Upper lobe of left lung (tissue), 6 donors: ENCODE data around the gene EFNA5. TPM values are rescaled to one million over a fixed set of nuclear protein-coding genes. Genes with fewer than 3 reads are reported as not detected.

Source experiments
- ATAC-seq, 2 donors: fragments of 200-7000 bp; cut with Tn5 transposase; one replicate each; pipeline ENCODE4 v1.9.1; 2022; ENCODE audit warnings: mild to moderate bottlenecking in 2 of 2, moderate library complexity in 2 of 2; ENCODE audit not compliant: low FRiP score in 2 of 2
- DNase-seq, 2 donors: peaks; one replicate each; pipeline ENCODE4 v3.0.0-alpha.2; 2019 to 2020
- H3K27ac ChIP-seq, 4 donors: fragments of 200-600 bp; sonication (generic); one replicate each; pipeline ENCODE4 v1.5.1; 2016 to 2019
- H3K27me3 ChIP-seq, 4 donors: fragments of 200-600 bp; sonication (generic); one replicate each; pipeline ENCODE4 v1.5.1; 2017 to 2019
- H3K36me3 ChIP-seq, 4 donors: fragments of 200-600 bp; sonication (generic); one replicate each; pipeline ENCODE4 v1.5.1; 2016 to 2019
- H3K4me1 ChIP-seq, 4 donors: fragments of 200-600 bp; sonication (generic); one replicate each; pipeline ENCODE4 v1.5.1; 2018 to 2019
- H3K4me3 ChIP-seq, 4 donors: fragments of 200-600 bp; sonication (generic); one replicate each; pipeline ENCODE4 v1.5.1; 2017 to 2019; ENCODE audit warnings: mild to moderate bottlenecking in 2 of 4, moderate library complexity in 1 of 4
- H3K9me3 ChIP-seq, 4 donors: fragments of 200-600 bp; sonication (generic); one replicate each; pipeline ENCODE4 v1.5.1; 2018 to 2019
- CTCF ChIP-seq, 6 experiments: fragments of 450-650 bp in 4 of 6; fragments of 200-600 bp in 2 of 6; sonication (generic) in 2 of 6; IDR thresholded peaks; one replicate each; pipeline ENCODE4 v1.5.1; 2016 to 2019; ENCODE audit warnings: antibody characterized with exemption in 6 of 6
- EP300 ChIP-seq, 4 donors: sonication (generic); formaldehyde crosslinking; IDR thresholded peaks; one replicate each; pipeline ENCODE4 v1.5.1; 2017; ENCODE audit warnings: antibody characterized with exemption in 4 of 4, control low read depth in 2 of 4
- POLR2A ChIP-seq, 4 donors: fragments of 450-650 bp; IDR thresholded peaks; one replicate each; pipeline ENCODE4 v1.5.1; 2016 to 2017; ENCODE audit warnings: antibody characterized with exemption in 4 of 4, mild to moderate bottlenecking in 2 of 4
- POLR2AphosphoS5 ChIP-seq, 2 donors: sonication (generic); formaldehyde crosslinking; IDR thresholded peaks; one replicate each; pipeline ENCODE4 v1.5.1; 2017; ENCODE audit warnings: antibody characterized with exemption in 2 of 2
- WGBS, 2 donors: methylation state at CpG; one replicate each; pipeline ENCODE4 v1.1.5; 2017 to 2018; 5-methylcytosine and 5-hydroxymethylcytosine counted together
- total RNA-seq, 6 donors: library from RNA; depleted of rRNA in 4 of 6; stranded (reverse); fragments of >200 nt in 4 of 6; gene quantifications; one replicate each; pipeline versions ENCODE4 v1.1.0 to v1.2.1, GENCODE V29; 2016 to 2021
- donor health status: DM: no; HTN: no; CAD: no; lungs with moderate emphysema.
- donor health status: DM: no; HTN: yes; CAD: no; lungs with severe emphysema.

Gene EFNA5
- total RNA-seq, 6 donors from 2014 or later: 4.1 to 41.9 (median 7.3) TPM

- DNase-seq: no peak
- ATAC-seq: no peak
- Histone ChIP-seq H3K36me3 (no peaks in the 10 kb centered on the region), H3K27ac (no peak overlapping the region), H3K4me1 (peaks cover 28 to 35% (median 29%) of the 10 kb centered on the region in 4 donors), H3K4me3 (no peak overlapping the region), H3K9me3 (no peaks in the 10 kb centered on the region), H3K27me3 (peaks cover 0 to 20% (median 11%) of the 10 kb centered on the region in 4 donors)
- WGBS, 2 donors: 58 to 76% methylated on average over 9 of the region's 9 CpGs
- TF ChIP-seq POLR2AphosphoS5 (IDR thresholded peaks at IDR 0.05) (no peak), EP300 (IDR thresholded peaks at IDR 0.05) (no peak), POLR2A (IDR thresholded peaks at IDR 0.05) (no peak), CTCF (IDR thresholded peaks at IDR 0.05) (no peak)
Observed at GRCh38 chr5:107675201-107675600, 4.5 kb upstream of the EFNA5 start.

GRCh38 chr5:107674655-107675054, 3.9 kb upstream of the EFNA5 start:
- Histone ChIP-seq H3K27ac (no peak overlapping the region), H3K27me3 (peaks cover 0 to 23% (median 13%) of the 10 kb centered on the region in 4 donors), H3K9me3 (no peaks in the 10 kb centered on the region), H3K36me3 (no peaks in the 10 kb centered on the region), H3K4me1 (peaks cover 32 to 40% (median 34%) of the 10 kb centered on the region in 4 donors), H3K4me3 (no peak overlapping the region)
- WGBS, 2 donors: 77 to 86% methylated on average over 4 of the region's 4 CpGs
- DNase-seq (no peak), ATAC-seq (no peak)
- no peak for TF ChIP-seq POLR2A (IDR thresholded peaks at IDR 0.05)
- TF ChIP-seq CTCF (IDR thresholded peaks at IDR 0.05): no peak
- no peak for TF ChIP-seq EP300 (IDR thresholded peaks at IDR 0.05)
- TF ChIP-seq POLR2AphosphoS5 (IDR thresholded peaks at IDR 0.05): no peak

- no peak for TF ChIP-seq EP300 (IDR thresholded peaks at IDR 0.05)
- peak; percentile 72 to 90 (median 86) for TF ChIP-seq CTCF (IDR thresholded peaks at IDR 0.05)
- peaks cover 32 to 50% (median 37%) of the 10 kb centered on the region in 4 donors for H3K4me1 ChIP-seq
- WGBS, 2 donors: 1 to 2% methylated on average over 31 to 32 of the region's 32 CpGs
- H3K27ac ChIP-seq: peak overlapping the region; percentile 54 to 80 (median 62)
- DNase-seq (peak; percentile 87 to 89), ATAC-seq (peak; percentile 83 to 87)
- peak overlapping the region; percentile 47 to 67 (median 57) for H3K4me3 ChIP-seq
- no peaks in the 10 kb centered on the region for H3K36me3 ChIP-seq
- H3K27me3 ChIP-seq: peaks cover 0 to 29% (median 13%) of the 10 kb centered on the region in 4 donors
- no peaks in the 10 kb centered on the region for H3K9me3 ChIP-seq
Observed at GRCh38 chr5:107673368-107674136, 2.8 kb upstream of the EFNA5 start.

- Histone ChIP-seq H3K4me1 (peaks cover 32 to 50% (median 37%) of the 10 kb centered on the region in 4 donors), H3K9me3 (no peaks in the 10 kb centered on the region), H3K36me3 (no peaks in the 10 kb centered on the region), H3K4me3 (peak overlapping the region; percentile 47 to 67 (median 57)), H3K27me3 (peaks cover 0 to 29% (median 13%) of the 10 kb centered on the region in 4 donors), H3K27ac (peak overlapping the region; percentile 54 to 80 (median 62))
- DNase-seq (no peak), ATAC-seq (no peak)
- no peak for TF ChIP-seq EP300 (IDR thresholded peaks at IDR 0.05)
- TF ChIP-seq CTCF (IDR thresholded peaks at IDR 0.05): no peak
- no peak for TF ChIP-seq POLR2A (IDR thresholded peaks at IDR 0.05)
- TF ChIP-seq POLR2AphosphoS5 (IDR thresholded peaks at IDR 0.05): no peak
- WGBS, 2 donors: 0 to 1% methylated on average over 11 of the region's 11 CpGs
Observed at GRCh38 chr5:107673039-107673367, 2.3 kb upstream of the EFNA5 start.
